Measurements from ENCODE around the gene CCDC141. TPM values are rescaled to one million over a fixed set of nuclear protein-coding genes. Genes with fewer than 3 reads are reported as not detected.

The CCDC141 gene
- total and polyA plus RNA-seq, 2 donors (not counting 3 experiments of a cell fraction or from before 2014, with no cell fraction given) = not detected

DNA sequence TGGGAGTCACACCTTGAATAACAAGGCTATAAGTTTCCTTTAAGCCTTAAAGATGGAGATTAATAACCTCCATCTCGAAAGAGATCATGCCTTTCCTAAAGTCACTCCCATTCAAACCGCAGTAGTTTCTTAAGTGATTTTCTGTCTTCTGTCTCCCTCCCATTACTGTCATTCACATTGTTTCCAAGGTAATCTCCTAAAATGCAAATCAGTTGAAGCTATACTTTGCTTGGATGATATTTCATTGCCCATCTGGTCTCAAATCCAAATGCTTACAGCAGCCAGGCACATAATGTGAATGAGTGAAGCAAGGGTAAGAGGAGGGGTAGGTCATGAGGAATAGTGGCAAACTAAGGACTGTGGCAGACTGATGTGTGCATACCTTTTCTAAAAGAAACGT, 116.4 kb downstream of the CCDC141 start:
- H3K4me1 ChIP-seq (ENCODE audit: control insufficient read depth, extremely low read depth, insufficient read depth, low read length) = no peaks in the 10 kb centered on the region
- H3K9me3 ChIP-seq (replicated peaks; ENCODE audit: control insufficient read depth, insufficient read depth, low read length) = no peaks in the 10 kb centered on the region
- DNase-seq (ENCODE audit: low read depth, low spot score) (no peak), FAIRE-seq (no peak)
- POLR2A ChIA-PET = no interaction called here
- CTCF ChIA-PET = interaction anchor here (1.0 kb wide), 1 partner anchor 196 kb away, joined by 4 read pairs; no protein-coding TSS in a partner anchor
- no TSS peak for BruUV-seq (replicated peaks)
- no peak overlapping the region for H2AFZ ChIP-seq (ENCODE audit: low read depth, low read length)
- no peak overlapping the region for H3K4me2 ChIP-seq (ENCODE audit: insufficient read depth, low read length)
- H4K20me1 ChIP-seq (replicated peaks; ENCODE audit: control insufficient read depth, extremely low read depth, insufficient read depth, low read length) = no peaks in the 10 kb centered on the region
- H3K27me3 ChIP-seq (ENCODE audit: control insufficient read depth in 2 of 2, insufficient read depth in 2 of 2, low read length in 2 of 2) = peaks cover 0 to 3% of the 10 kb centered on the region in 2 experiments
- dilution Hi-C loops (cut with MboI; ENCODE audit: extremely low pct_ligation_motif_present, low sequenced_read_pairs) = no loop called here
- H3K27ac ChIP-seq (ENCODE audit: insufficient read depth, low read depth, low read length) = no peak overlapping the region
- H3K36me3 ChIP-seq (ENCODE audit: control insufficient read depth in 2 of 2, extremely low read depth in 1 of 2, insufficient read depth in 2 of 2, low read length in 2 of 2) = no peaks in the 10 kb centered on the region
- no peak overlapping the region for H3K4me3 ChIP-seq (replicated peaks in 1 of 3; ENCODE audit: insufficient read depth in 1 of 3, low read depth in 1 of 3, low read length in 3 of 3)
- intact Hi-C loops (cut with micrococcal nuclease) = no loop called here
- H3K9me1 ChIP-seq (replicated peaks; ENCODE audit: control insufficient read depth, extremely low read depth, insufficient read depth, low read length) = no peaks in the 10 kb centered on the region
- H3K79me2 ChIP-seq (ENCODE audit: control insufficient read depth, insufficient read depth, low read length) = no peaks in the 10 kb centered on the region
- no peak for TF ChIP-seq GATA2 (IDR thresholded peaks at IDR 0.05; ENCODE audit: insufficient read depth, insufficient read length, low read depth, low read length)
- TF ChIP-seq JUN (IDR thresholded peaks at IDR 0.05; ENCODE audit: borderline replicate concordance, insufficient read depth, insufficient read length, low read depth) = no peak
- TF ChIP-seq POLR2AphosphoS5 (IDR thresholded peaks at IDR 0.05; ENCODE audit: insufficient read depth, low read depth, low read length) = no peak
- TF ChIP-seq FOS (IDR thresholded peaks at IDR 0.05; ENCODE audit: borderline replicate concordance, insufficient read depth, low read length) = no peak
- TF ChIP-seq POLR2A (IDR thresholded peaks at IDR 0.05; ENCODE audit: low read depth, low read length) = no peak
- no peak overlapping the region for H3K9ac ChIP-seq (replicated peaks; ENCODE audit: extremely low read depth, insufficient read depth, low read length)

DNA sequence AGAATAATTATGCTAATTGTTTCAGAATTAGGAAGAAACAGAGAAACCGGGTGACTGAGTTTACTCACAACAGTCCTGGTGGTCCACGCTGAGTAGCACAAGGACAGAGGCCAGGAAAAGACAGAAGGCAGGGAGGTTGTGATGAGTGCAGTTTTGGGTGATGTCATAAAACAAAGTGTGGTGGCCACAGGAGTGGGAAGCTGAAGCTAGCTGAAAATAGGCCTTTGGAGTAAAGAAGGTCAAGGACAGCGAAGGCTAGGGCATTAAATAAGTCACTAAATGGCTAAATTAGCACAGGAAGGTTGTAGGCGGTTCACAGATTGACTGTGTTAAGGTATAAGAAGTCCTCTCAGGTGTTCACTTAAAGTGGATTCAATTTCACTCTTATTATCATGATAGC, 121.9 kb downstream of the CCDC141 start:
- Histone ChIP-seq H3K4me1 (ENCODE audit: control insufficient read depth, extremely low read depth, insufficient read depth, low read length) (no peaks in the 10 kb centered on the region), H3K4me3 (replicated peaks in 1 of 3; ENCODE audit: insufficient read depth in 1 of 3, low read depth in 1 of 3, low read length in 3 of 3) (no peak overlapping the region), H3K9me1 (replicated peaks; ENCODE audit: control insufficient read depth, extremely low read depth, insufficient read depth, low read length) (no peaks in the 10 kb centered on the region), H3K36me3 (ENCODE audit: control insufficient read depth in 2 of 2, extremely low read depth in 1 of 2, insufficient read depth in 2 of 2, low read length in 2 of 2) (no peaks in the 10 kb centered on the region), H3K9me3 (replicated peaks; ENCODE audit: control insufficient read depth, insufficient read depth, low read length) (no peaks in the 10 kb centered on the region), H3K79me2 (ENCODE audit: control insufficient read depth, insufficient read depth, low read length) (no peaks in the 10 kb centered on the region), H2AFZ (ENCODE audit: low read depth, low read length) (no peak overlapping the region), H3K27me3 (ENCODE audit: control insufficient read depth in 2 of 2, insufficient read depth in 2 of 2, low read length in 2 of 2) (peaks cover 5 to 16% of the 10 kb centered on the region in 2 experiments), H3K9ac (replicated peaks; ENCODE audit: extremely low read depth, insufficient read depth, low read length) (no peak overlapping the region), H4K20me1 (replicated peaks; ENCODE audit: control insufficient read depth, extremely low read depth, insufficient read depth, low read length) (no peaks in the 10 kb centered on the region), H3K4me2 (ENCODE audit: insufficient read depth, low read length) (no peak overlapping the region), H3K27ac (ENCODE audit: insufficient read depth, low read depth, low read length) (no peak overlapping the region)
- BruUV-seq (replicated peaks) = no TSS peak
- intact Hi-C loops (cut with micrococcal nuclease) (no loop called here), dilution Hi-C loops (cut with MboI; ENCODE audit: extremely low pct_ligation_motif_present, low sequenced_read_pairs) (no loop called here)
- DNase-seq (ENCODE audit: low read depth, low spot score) (no peak), FAIRE-seq (no peak)
- POLR2A ChIA-PET = no interaction called here
- CTCF ChIA-PET = interaction anchor here (1.4 to 2.6 kb wide), 4 partner anchors 10 to 166 kb away, joined by 4 to 10 read pairs (median 6); no protein-coding TSS in a partner anchor
- no peak for TF ChIP-seq POLR2A (IDR thresholded peaks at IDR 0.05; ENCODE audit: low read depth, low read length)
- no peak for TF ChIP-seq JUN (IDR thresholded peaks at IDR 0.05; ENCODE audit: borderline replicate concordance, insufficient read depth, insufficient read length, low read depth)
- no peak for TF ChIP-seq GATA2 (IDR thresholded peaks at IDR 0.05; ENCODE audit: insufficient read depth, insufficient read length, low read depth, low read length)
- TF ChIP-seq, protein P1, sequence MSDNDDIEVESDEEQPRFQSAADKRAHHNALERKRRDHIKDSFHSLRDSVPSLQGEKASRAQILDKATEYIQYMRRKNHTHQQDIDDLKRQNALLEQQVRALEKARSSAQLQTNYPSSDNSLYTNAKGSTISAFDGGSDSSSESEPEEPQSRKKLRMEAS (IDR thresholded peaks at IDR 0.05; ENCODE audit: insufficient read depth, insufficient read length) = no peak
- TF ChIP-seq EZH2 (IDR thresholded peaks at IDR 0.05; ENCODE audit: borderline replicate concordance, low read depth, low read length, severe bottlenecking) = no peak
- TF ChIP-seq FOS (IDR thresholded peaks at IDR 0.05; ENCODE audit: borderline replicate concordance, insufficient read depth, low read length) = no peak
- no peak for TF ChIP-seq MYC (IDR thresholded peaks at IDR 0.05; ENCODE audit: low read depth, low read length)
- TF ChIP-seq, protein P2, sequence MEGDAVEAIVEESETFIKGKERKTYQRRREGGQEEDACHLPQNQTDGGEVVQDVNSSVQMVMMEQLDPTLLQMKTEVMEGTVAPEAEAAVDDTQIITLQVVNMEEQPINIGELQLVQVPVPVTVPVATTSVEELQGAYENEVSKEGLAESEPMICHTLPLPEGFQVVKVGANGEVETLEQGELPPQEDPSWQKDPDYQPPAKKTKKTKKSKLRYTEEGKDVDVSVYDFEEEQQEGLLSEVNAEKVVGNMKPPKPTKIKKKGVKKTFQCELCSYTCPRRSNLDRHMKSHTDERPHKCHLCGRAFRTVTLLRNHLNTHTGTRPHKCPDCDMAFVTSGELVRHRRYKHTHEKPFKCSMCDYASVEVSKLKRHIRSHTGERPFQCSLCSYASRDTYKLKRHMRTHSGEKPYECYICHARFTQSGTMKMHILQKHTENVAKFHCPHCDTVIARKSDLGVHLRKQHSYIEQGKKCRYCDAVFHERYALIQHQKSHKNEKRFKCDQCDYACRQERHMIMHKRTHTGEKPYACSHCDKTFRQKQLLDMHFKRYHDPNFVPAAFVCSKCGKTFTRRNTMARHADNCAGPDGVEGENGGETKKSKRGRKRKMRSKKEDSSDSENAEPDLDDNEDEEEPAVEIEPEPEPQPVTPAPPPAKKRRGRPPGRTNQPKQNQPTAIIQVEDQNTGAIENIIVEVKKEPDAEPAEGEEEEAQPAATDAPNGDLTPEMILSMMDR (IDR thresholded peaks at IDR 0.05; ENCODE audit: extremely low read depth in 1 of 2, insufficient read depth in 1 of 2, low read depth in 1 of 2, low read length in 2 of 2) = no peak
- no peak for TF ChIP-seq POLR2AphosphoS5 (IDR thresholded peaks at IDR 0.05; ENCODE audit: insufficient read depth, low read depth, low read length)

All from endothelial cell of umbilical vein (primary cell).